GM12878 (cell line): ENCODE data around the gene HES2. TPM values are rescaled to one million over a fixed set of nuclear protein-coding genes. Genes with fewer than 3 reads are reported as not detected.

Experiments
- ATAC-seq: fragments of 200-7000 bp; cut with Tn5 transposase; 3 replicates; pipeline ENCODE4 v1.9.1; 2020; ENCODE audit warnings: mild to moderate bottlenecking, moderate library complexity
- BruUV-seq: library from RNA; stranded (reverse); fragments of 400-500 nt; replicated peaks from 2 replicates; lab custom pipeline; 2021; lab: Mats Ljungman, UMichigan
- CTCF ChIA-PET: fragments of 300-600 bp; sonication (Branson Sonifier 250); formaldehyde crosslinking; extraction: SDS; loops from one replicate; lab custom pipeline; 2021; ENCODE audit warnings: inconsistent platforms; lab: Yijun Ruan, JAX
- POLR2A ChIA-PET: fragments of 350-600 bp; formaldehyde crosslinking; extraction: SDS; loops from one replicate; lab custom pipeline; 2021; ENCODE audit warnings: inconsistent platforms; lab: Charles Lee
- RAD21 ChIA-PET: fragments of 300-600 bp; sonication (Branson Sonifier 250); formaldehyde crosslinking; loops from one replicate; lab custom pipeline; 2023; ENCODE audit warnings: antibody characterized with exemption; ENCODE audit not compliant: unreplicated experiment; lab: Charles Lee
- SMC1A ChIA-PET: fragments of 300-600 bp; sonication (Branson Sonifier 250); formaldehyde crosslinking; loops from one replicate; lab custom pipeline; 2023; ENCODE audit not compliant: unreplicated experiment, uncharacterized antibody; lab: Charles Lee
- DNase-seq: peaks from one replicate; pipeline ENCODE4 v3.0.0-alpha.2; 2011; ENCODE audit warnings: low read depth, low spot score
- FAIRE-seq: peaks from 3 replicates; lab custom pipeline; 2011; peaks lifted over from hg19 to GRCh38; lab: Jason Lieb, UNC
- H2AFZ ChIP-seq: 2 replicates; pipeline ENCODE4 v1.6.0; 2011; ENCODE audit warnings: low read depth, low read length, control low read depth; ENCODE audit not compliant: control insufficient read depth
- H3K27ac ChIP-seq: 2 replicates; pipeline ENCODE4 v1.5.1; 2011; ENCODE audit warnings: control low read depth; ENCODE audit not compliant: control insufficient read depth, insufficient read depth
- H3K27me3 ChIP-seq, 2 experiments: replicated peaks in 1 of 2; 2 replicates each; pipeline versions ENCODE4 v1.6.0 to v1.6.1; 2011; ENCODE audit warnings: low read length in 1 of 2; ENCODE audit not compliant: control insufficient read depth in 2 of 2, insufficient read depth in 2 of 2
- H3K36me3 ChIP-seq, 2 experiments: 2 replicates each; pipeline ENCODE4 v1.5.1; 2011; ENCODE audit warnings: low read length in 1 of 2; ENCODE audit not compliant: control insufficient read depth in 2 of 2, insufficient read depth in 2 of 2
- H3K4me1 ChIP-seq: 2 replicates; pipeline ENCODE4 v1.6.1; 2011; ENCODE audit warnings: mild to moderate bottlenecking, low read length, moderate library complexity, mixed read lengths; ENCODE audit not compliant: control insufficient read depth, insufficient read depth
- H3K4me2 ChIP-seq: 2 replicates; pipeline ENCODE4 v1.6.0; 2011; ENCODE audit warnings: control low read depth; ENCODE audit not compliant: control insufficient read depth, insufficient read depth
- H3K4me3 ChIP-seq: fragments of 200-600 bp; sonication (generic); 2 replicates; pipeline ENCODE4 v1.5.1; 2016
- H3K79me2 ChIP-seq: 2 replicates; pipeline ENCODE4 v1.6.0; 2011; ENCODE audit warnings: low read length; ENCODE audit not compliant: control insufficient read depth, insufficient read depth
- H3K9ac ChIP-seq: 2 replicates; pipeline ENCODE4 v1.8.0; 2011; ENCODE audit warnings: low read length, control low read depth, mixed read lengths; ENCODE audit not compliant: control insufficient read depth, insufficient read depth
- H3K9me3 ChIP-seq: replicated peaks from 3 replicates; pipeline ENCODE4 v1.5.1; 2011; ENCODE audit warnings: mild to moderate bottlenecking, low read length; ENCODE audit not compliant: control insufficient read depth, insufficient read depth
- H4K20me1 ChIP-seq: 2 replicates; pipeline ENCODE4 v1.6.0; 2011; ENCODE audit not compliant: control insufficient read depth, insufficient read depth
- CBX5 ChIP-seq: sonication (generic); IDR thresholded peaks from 2 replicates; pipeline ENCODE4 v1.6.1; 2016; ENCODE audit warnings: low read depth, moderate library complexity, mild to moderate bottlenecking, inconsistent platforms
- CUX1 ChIP-seq: IDR thresholded peaks from 2 replicates; pipeline ENCODE4 v1.6.1; 2012; ENCODE audit warnings: improper control_type of control experiment, low read depth, low read length; ENCODE audit not compliant: insufficient replicate concordance
- MXI1 ChIP-seq: fragments of 150-350 bp; IDR thresholded peaks from 2 replicates; pipeline ENCODE4 v1.6.1; 2011; ENCODE audit warnings: low read depth, mild to moderate bottlenecking, inconsistent platforms, low read length, improper control_type of control experiment
- POU2F2 ChIP-seq: IDR thresholded peaks from 3 replicates; pipeline ENCODE4 v1.6.1; 2011; ENCODE audit warnings: low read depth, mild to moderate bottlenecking, low read length, borderline replicate concordance
- RELA ChIP-seq: fragments of 450-650 bp; IDR thresholded peaks from 2 replicates; pipeline ENCODE4 v1.8.0; 2014; ENCODE audit warnings: borderline replicate concordance; ENCODE audit not compliant: partially characterized antibody
- TARDBP ChIP-seq: IDR thresholded peaks from 2 replicates; pipeline ENCODE4 v1.6.1; 2016; ENCODE audit warnings: borderline replicate concordance
- WGBS: methylation state at CpG from one replicate; pipeline ENCODE4 v1.1.6; 2016; ENCODE audit warnings: low lambda C conversion rate; ENCODE audit not compliant: insufficient replicate concordance, insufficient coverage; ENCODE audit errors: missing lambda C conversion rate; 5-methylcytosine and 5-hydroxymethylcytosine counted together
- in situ Hi-C: fragments of 300-500 bp; cut with MboI; formaldehyde crosslinking; loops from 9 replicates; pipeline ENCODE4 v1.14.3; 2018; ENCODE audit warnings: mixed read lengths
- intact Hi-C: fragments of 100-400 bp; cut with micrococcal nuclease; formaldehyde crosslinking; loops from one replicate; pipeline ENCODE4 v1.14.2; 2022; ENCODE audit not compliant: unreplicated experiment
- polyA plus RNA-seq, 11 experiments: library from polyadenylated mRNA; depleted of rRNA in 4 of 11; unstranded in 6 of 11; stranded (reverse) in 5 of 11; fragments of >200 nt; fragmentation: Nextera tagmentation in 4 of 11; fragmentation: Illumina TruSeq in 1 of 11; extraction: Ambion mirVana in 4 of 11; extraction: Trizol in 1 of 11; gene quantifications; 1 replicate in 1 of 11; 2 replicates in 10 of 11; pipeline versions ENCODE4 v1.2.1 to v1.2.3, GENCODE V29; 2011 to 2016; ENCODE audit warnings: inconsistent platforms in 2 of 11, missing spikeins in 2 of 11, low read depth in 1 of 11
- total RNA-seq, 4 experiments: library from RNA; depleted of rRNA in 3 of 4; stranded (reverse); fragments of >200 nt in 3 of 4; fragmentation: Illumina TruSeq in 1 of 4; extraction: Trizol in 1 of 4; gene quantifications; 2 replicates each; pipeline versions ENCODE4 v1.2.1 to v1.2.3, GENCODE V29; 2013 to 2021

HES2 gene
- total and polyA plus RNA-seq, 10 of the 15 experiments (the other 5 are each of a cell fraction or from before 2014, with no cell fraction given): 0.13 to 2.0 (median 0.26) TPM

DNA sequence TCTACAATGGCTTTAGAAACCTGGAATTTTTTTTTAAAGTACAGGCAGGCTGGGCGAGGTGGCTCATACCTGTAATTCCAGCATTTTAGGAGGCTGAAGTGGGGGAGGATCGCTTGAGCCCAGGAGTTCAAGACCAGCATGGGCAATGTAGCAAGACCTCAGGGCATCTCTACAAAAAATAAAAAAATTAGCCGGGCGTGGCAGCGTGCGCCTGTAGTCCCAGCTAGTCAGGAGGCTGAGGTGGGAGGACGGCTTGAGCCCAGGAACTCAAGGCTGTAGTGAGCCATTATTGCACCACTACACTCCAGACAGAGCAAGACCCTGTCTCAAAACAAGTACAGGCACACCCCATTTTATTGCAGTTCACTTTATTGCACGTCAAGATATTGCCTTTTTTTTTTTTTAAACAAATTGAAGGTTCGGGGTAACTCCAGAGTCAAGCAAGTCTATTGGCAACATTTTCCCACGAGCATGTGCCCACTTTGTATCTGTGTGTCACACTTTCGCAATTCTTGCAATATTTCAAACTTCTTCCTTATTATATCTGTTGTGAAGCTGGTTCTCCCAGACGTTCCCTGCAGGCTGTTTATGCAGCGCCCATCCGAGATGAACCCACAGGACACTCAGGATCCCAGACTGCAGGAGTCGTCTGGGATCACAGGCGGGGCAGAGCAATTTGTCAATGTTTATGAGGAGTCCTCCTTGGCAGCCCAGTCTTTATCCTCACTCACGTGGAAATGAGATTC is 4.7 kb downstream of the HES2 start:
- no peaks in the 10 kb centered on the region; the same call in 1 of the 2 replicates for H4K20me1 ChIP-seq
- no peak for FAIRE-seq
- CTCF ChIA-PET: interaction anchor here (0.6 to 11.8 kb wide), 14 partner anchors 8 to 1431 kb away, joined by 3 to 86 read pairs (median 5); partner anchors contain the start of gene PLEKHG5
- intact Hi-C loops: no loop called here
- BruUV-seq: no TSS peak
- 59% methylated on average over 17 of the region's 17 CpGs for WGBS
- SMC1A ChIA-PET: interaction anchor here (1.0 to 1.9 kb wide), 5 partner anchors 8 to 168 kb away, joined by 3 to 5 read pairs (median 3); no protein-coding TSS in a partner anchor
- no peak for TF ChIP-seq TARDBP
- TF ChIP-seq RELA: no peak
- no peak for TF ChIP-seq POU2F2
- TF ChIP-seq CBX5: no peak
- TF ChIP-seq CUX1: no peak
- TF ChIP-seq MXI1: no peak
- TF ChIP-seq, all 136 proteins: peak for 0
- no peak overlapping the region for H3K4me3 ChIP-seq
- H3K9ac ChIP-seq: no peak overlapping the region
- H3K27ac ChIP-seq: peak overlapping the region; percentile 21; the same call in 1 of the 2 replicates
- peak overlapping the region; percentile 46; the same call in 1 of the 2 replicates for H3K4me2 ChIP-seq
- ATAC-seq (no peak), DNase-seq (no peak)
- in situ Hi-C loops: no loop called here
- ChIA-PET POLR2A (interaction anchor here (1.7 to 1.8 kb wide), 2 partner anchors 54 to 56 kb away, joined by 4 read pairs; no protein-coding TSS in a partner anchor), RAD21 (interaction anchor here (0.9 to 1.1 kb wide), 3 partner anchors 15 to 168 kb away, joined by 3 to 5 read pairs (median 3); partner anchors contain the start of gene ACOT7)
- no peaks in the 10 kb centered on the region for H3K36me3 ChIP-seq
- H3K79me2 ChIP-seq: no peaks in the 10 kb centered on the region
- no peaks in the 10 kb centered on the region for H3K9me3 ChIP-seq
- peaks cover 14% of the 10 kb centered on the region for H3K4me1 ChIP-seq
- H3K27me3 ChIP-seq: peaks cover 4 to 8% of the 10 kb centered on the region in 2 experiments; a peak in 3 of 4 replicates
- no peak overlapping the region; the same call in 1 of the 2 replicates for H2AFZ ChIP-seq
